LHCN-M2 (cell line): ENCODE measurements around the gene EDC3. TPM values are rescaled to one million over a fixed set of nuclear protein-coding genes. Genes with fewer than 3 reads are reported as not detected.

Experiments
- DNase-seq: peaks from one replicate; pipeline ENCODE4 v3.0.0-alpha.2; 2012; ENCODE audit warnings: low read depth
- total RNA-seq: library from RNA; depleted of rRNA; stranded (reverse); fragments of >200 nt; gene quantifications from 2 replicates; pipeline ENCODE4 v1.2.3, GENCODE V29; 2014

EDC3 gene
- total RNA-seq, 1 experiment from 2014 or later, result 8.7 TPM

GRCh38 chr15:74626752-74627692 lies 68.8 kb downstream of the EDC3 start:
- no peak for DNase-seq

- no peak for DNase-seq
Observed at GRCh38 chr15:74626336-74626735, 69.5 kb downstream of the EDC3 start.

DNA sequence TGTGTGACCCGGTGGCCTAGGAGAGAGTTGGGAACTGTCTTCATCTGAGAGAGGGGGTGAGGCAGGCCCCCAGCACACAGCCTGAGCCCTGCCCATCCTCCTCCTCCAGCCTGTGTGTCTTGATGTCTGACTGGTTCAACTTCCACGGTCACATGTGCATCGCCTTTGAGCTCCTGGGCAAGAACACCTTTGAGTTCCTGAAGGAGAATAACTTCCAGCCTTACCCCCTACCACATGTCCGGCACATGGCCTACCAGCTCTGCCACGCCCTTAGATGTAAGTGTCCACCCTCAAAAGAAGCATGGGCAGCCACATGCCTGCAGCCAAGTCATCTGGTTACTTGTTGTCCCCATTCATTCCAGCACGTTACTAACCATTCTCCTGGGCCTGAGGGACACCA lies 70.1 kb downstream of the EDC3 start:
- no peak for DNase-seq

DNA sequence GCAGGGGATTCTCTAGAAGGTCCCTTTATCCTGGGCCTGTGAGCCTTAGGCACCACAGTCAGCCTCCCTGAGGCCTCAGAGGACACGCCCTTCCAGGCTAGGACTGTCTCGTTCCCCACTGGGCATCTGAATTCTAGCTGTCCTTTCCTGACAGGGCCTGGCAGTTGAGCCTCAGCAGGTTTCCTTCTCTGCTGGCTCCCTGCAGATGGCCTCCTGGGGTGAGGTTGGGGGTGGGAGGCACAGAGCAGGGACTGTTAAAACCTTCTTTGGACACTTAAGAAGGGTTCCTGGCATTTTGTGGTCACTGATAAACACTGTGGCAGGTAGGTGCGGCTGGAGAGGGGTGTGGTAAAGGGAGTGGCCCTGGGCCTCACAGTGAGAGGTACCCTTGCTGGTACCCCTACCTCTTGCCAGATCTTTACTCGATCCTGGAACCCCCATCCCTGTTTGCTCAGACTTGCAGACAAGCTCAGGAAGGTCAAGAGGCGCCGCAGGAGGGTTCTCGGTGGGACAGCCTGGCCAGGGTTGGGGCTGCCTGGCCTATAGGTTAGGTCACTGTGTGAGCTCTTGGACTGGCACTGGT lies 71.7 kb downstream of the EDC3 start:
- DNase-seq, result no peak

DNA sequence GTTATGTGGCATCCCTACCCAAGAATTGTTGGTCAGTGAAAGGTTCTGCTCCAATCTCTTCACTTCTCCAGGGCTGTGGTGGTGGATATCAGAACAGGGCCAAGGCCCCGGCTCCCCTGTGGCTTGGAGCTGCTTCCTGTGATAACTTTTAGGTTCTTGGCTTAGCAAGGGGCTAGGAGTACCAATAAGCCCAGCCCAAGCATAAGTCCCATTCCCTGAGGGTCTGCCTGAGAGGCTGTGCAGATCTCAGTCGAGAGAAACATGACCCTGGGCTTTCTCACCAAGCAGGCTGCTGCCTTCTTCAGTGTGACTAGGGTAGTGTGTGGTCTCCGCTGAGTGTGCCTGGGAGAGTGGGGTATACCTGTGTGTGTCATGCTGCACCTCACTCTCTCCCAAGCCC lies 73.1 kb downstream of the EDC3 start:
- DNase-seq, result no peak

DNA sequence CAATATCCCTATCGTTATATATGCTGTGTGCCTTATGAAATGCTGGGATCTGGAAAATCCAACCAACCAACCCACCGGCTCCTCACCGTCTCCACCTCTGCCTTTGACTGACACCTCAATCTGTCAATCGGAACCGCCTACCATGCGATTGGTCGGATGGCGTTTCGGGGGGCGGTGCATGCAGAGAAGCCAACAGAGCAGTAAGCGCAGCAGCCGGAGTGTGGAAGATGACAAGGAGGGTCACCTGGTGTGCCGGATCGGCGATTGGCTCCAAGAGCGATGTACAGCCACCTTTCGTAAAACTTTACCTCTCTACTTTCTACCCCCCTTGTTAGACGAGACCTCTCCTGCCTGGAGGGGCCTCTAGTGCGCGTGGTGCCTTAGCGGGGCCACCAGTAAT lies 73.9 kb downstream of the EDC3 start:
- DNase-seq, result no peak

DNA sequence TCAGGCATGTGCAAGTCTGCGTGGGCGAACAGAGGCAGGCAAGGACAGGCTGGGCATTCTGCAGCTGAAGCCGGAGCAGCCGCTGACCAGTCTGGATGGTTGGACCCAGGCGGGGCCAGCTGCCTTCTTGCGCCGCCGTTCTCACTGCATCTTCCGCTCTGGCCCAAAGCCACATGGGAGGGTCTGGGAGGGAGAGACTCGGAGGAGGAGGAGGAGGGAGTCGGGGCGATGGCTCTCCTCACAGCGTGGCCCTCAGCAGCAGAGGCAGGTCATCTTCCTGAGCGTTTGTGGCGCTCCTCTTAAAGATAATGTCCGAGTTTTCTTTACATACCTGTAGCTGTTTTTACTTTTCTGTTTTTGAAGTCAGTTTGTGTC lies 74.3 kb downstream of the EDC3 start:
- DNase-seq, result no peak

- peak; percentile 69 for DNase-seq
Observed at GRCh38 chr15:74620636-74621545, 74.9 kb downstream of the EDC3 start.

DNA sequence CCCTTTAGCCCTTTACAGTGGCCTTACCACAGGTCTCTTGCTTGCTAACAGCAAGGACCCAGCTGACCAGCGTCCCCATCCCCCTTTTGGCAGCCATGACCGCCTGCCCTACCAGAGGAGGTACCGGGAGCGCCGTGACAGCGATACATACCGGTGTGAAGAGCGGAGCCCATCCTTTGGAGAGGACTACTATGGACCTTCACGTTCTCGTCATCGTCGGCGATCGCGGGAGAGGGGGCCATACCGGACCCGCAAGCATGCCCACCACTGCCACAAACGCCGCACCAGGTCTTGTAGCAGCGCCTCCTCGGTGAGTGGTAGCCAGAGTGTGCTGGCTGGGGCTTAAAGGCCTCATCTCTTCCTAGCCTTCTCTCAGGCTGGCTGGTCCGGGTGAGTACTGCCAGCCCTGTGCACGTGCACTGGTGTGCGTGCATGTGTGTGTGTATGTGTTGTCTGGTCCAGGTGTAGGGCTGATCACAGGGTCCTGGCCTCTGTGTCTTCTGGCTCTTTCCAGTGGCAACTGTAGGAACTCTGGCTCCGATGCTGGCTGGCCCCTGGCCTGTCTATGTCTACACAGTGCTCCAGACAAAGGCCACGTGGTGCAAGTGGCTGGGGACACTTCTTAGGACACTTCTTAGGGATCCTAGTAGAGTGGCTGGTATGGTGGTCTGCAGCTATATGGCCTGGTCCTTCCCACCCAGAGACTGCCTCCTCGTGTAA lies 75.7 kb downstream of the EDC3 start:
- DNase-seq, result no peak

- DNase-seq, result no peak
Observed at GRCh38 chr15:74618841-74619596, 76.8 kb downstream of the EDC3 start.

DNA sequence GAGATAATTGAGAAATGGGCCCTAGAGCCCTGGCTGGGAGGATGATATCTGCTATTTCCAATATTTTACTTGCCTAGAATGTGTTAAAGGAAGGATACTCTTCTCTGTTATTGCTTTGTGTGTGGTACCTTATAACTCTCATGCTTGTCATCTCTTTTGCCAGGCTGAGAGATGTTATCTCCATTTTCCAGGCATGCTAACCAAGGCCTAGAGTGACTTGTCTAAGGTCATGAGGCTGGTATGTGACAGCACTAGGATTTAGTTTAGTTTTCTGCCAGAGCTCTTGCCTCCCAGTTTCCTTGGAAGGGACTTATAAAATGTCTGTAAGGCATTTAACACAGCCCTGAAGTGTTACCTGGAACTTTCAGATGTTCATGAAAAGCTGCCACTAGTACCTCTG lies 78.8 kb downstream of the EDC3 start:
- no peak for DNase-seq

- DNase-seq, result peak; percentile 61
Observed at GRCh38 chr15:74616366-74616939, 79.4 kb downstream of the EDC3 start.

DNA sequence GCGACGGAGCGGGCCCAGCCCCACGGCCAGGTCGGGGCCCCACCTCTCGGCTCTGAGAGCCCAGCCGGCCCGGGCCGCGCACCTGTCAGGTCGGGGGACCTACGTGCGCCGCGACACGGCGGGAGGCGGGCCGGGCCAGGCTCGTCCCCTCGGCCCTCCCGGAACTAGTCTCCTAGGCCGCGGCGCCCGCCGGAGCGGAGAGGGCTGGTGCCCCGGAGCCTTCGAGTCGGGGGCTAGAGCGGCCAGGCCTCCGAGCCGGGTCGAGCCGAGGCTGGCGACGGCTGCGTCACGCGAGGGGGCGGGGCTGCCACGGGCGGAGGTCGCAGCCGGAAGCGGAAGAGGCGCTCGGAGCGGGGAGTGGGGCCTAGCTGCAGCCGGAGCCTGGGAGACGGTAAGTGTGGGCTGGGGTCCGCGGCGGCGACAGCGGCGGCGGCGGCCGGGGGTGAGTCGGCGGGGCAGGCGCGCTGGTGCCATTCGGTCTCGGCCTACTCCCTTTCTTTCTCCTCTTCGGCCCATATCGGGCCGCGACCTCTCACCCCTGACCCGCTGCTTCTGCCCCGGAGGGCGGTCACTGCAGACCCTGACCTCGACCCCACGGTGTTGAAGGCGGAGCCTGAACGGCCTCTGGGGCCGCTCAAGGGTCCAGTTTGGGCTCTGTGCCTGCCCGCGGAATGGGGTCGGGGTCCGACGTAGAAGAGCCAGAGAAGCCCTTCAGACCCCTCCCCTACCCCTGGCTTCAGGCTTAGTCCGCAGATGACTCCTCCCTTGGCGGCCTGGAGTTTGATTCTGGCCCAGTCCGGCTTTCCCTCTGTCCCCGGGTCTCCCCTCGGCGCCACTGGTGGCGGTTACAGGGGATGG lies 80.1 kb downstream of the EDC3 start, which contains the start of gene CLK3:
Gene CLK3 (plus strand): TSS at position 329 of the 858 bp plus-strand sequence. CDS start 3,361 bp downstream, outside the sequence.
- peak; percentile 89 for DNase-seq

- DNase-seq, result peak; percentile 68
Observed at GRCh38 chr15:74614744-74615507, 80.9 kb downstream of the EDC3 start.

- no peak for DNase-seq
Observed at GRCh38 chr15:74613953-74614743, 81.7 kb downstream of the EDC3 start.

DNA sequence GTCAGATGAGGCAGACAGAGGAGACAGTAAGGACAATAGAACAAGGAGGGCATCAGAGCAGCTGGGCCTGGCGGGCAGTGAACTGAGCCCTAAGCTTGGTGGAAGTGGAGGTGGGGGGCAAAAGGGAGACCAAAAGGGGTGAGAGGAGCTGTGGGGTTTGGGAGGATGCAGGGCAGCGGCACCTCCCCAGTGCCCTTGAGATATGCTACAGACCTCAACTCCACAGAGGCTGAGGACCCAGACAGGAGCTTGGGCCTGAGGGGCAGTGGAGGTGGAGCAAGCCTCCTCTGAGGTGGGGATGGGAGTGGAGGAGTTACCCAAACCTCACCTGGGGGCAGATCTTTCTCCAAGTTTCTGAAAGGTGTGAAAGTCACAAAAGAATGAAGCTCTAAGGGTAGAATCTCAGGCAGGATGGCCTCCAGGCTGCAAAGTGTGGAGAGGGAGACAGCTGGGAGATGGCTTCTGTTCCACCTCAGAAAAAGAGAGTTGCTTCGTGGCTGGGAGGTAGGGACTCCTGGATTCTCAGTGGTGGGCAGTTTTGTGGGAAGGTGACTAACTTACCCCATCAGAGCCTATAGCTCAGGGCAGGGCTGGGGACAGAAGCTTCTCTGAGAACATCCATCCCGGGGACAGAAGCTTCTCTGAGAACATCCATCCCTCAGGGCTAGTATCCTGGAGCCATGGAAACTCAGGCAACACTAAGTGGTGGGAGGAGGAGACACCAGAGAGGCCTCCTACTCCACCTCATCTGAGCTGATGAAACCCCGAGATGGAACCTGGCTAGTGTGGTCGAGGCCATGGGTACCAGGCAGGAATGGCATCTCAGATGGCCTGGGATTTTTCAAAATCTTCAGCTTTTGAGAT lies 82.5 kb downstream of the EDC3 start:
- DNase-seq, result peak; percentile 7

DNA sequence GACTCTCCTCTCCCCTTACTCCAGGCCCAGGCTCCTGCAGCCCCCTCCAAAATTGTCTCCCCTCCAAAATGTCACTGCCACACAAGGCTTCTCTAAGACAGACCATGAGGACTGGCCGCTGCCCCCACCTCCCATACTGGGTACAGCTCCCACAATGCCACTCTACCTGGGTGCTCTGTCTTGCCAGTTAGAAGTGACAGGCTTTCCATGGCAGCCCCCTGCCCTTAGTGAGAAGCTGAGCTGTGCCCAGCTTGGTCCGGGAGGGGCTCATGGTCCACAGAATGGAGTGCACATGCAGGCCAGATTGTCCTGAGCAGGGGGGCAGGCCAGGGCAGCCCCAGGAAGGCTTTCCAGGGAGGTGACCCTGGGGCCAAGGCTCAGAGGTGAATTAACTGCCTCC lies 83.1 kb downstream of the EDC3 start:
- DNase-seq, result no peak
